OCI-LY3 (cell line): ENCODE results near the gene TMCC1.

Experiments used
- EZH2phosphoT487 ChIP-seq: fragments of 200-600 bp; shearing (Covaris generic); IDR thresholded peaks from 2 replicates; pipeline ENCODE4 v1.6.1; 2018; ENCODE audit warnings: antibody characterized with exemption, mixed run types, low read depth
- TF ChIP-seq, protein P1 (sequence below): fragments of 200-600, 300-600 bp; sonication (generic); IDR thresholded peaks from 2 replicates; pipeline ENCODE4 v1.5.1; 2014; ENCODE audit warnings: antibody characterized with exemption, low read length, low read depth

- TF ChIP-seq, protein P1, sequence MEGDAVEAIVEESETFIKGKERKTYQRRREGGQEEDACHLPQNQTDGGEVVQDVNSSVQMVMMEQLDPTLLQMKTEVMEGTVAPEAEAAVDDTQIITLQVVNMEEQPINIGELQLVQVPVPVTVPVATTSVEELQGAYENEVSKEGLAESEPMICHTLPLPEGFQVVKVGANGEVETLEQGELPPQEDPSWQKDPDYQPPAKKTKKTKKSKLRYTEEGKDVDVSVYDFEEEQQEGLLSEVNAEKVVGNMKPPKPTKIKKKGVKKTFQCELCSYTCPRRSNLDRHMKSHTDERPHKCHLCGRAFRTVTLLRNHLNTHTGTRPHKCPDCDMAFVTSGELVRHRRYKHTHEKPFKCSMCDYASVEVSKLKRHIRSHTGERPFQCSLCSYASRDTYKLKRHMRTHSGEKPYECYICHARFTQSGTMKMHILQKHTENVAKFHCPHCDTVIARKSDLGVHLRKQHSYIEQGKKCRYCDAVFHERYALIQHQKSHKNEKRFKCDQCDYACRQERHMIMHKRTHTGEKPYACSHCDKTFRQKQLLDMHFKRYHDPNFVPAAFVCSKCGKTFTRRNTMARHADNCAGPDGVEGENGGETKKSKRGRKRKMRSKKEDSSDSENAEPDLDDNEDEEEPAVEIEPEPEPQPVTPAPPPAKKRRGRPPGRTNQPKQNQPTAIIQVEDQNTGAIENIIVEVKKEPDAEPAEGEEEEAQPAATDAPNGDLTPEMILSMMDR, result no peak
- no peak for TF ChIP-seq EZH2phosphoT487
These were observed 146.9 kb downstream of the TMCC1 start for GRCh38 chr3:129746629-129747028.
